ENCODE results near the gene COL28A1. TPM values are rescaled to one million over a fixed set of nuclear protein-coding genes. Genes with fewer than 3 reads are reported as not detected.

The COL28A1 gene
- total and polyA plus RNA-seq, 2 of the 13 experiments (the other 11 are each of a cell fraction or from before 2014, with no cell fraction given), result 0.07 to 0.15 TPM

GRCh38 chr7:7566651-7567611, 31.3 kb upstream of the COL28A1 start, which contains the start of gene MIOS (continued):
- TF ChIP-seq MNT (IDR thresholded peaks at IDR 0.05) (no peak), THAP7 (CRISPR knock-in tag; IDR thresholded peaks at IDR 0.05) (peak; percentile 54; the same call in 1 of the 2 replicates), BRF2 (CRISPR knock-in tag; IDR thresholded peaks at IDR 0.05) (peak; percentile 86), ZBTB21 (CRISPR knock-in tag; IDR thresholded peaks at IDR 0.05) (no peak), MXD3 (CRISPR knock-in tag; IDR thresholded peaks at IDR 0.05) (peak; percentile 37; the same call in 1 of the 2 replicates), POLR2AphosphoS5 (IDR thresholded peaks at IDR 0.05; ENCODE audit: low read depth, low read length) (peak; percentile 56), ZNF543 (CRISPR knock-in tag; IDR thresholded peaks at IDR 0.05) (0 out of 2 replicates have a peak, but pooled peaks have one; percentile 28), ZSCAN29 (CRISPR knock-in tag; conservative IDR thresholded peaks at IDR 0.05) (peak; percentile 69; the same call in 1 of the 2 replicates), NFIB (CRISPR knock-in tag; IDR thresholded peaks at IDR 0.05; ENCODE audit: borderline replicate concordance) (no peak), ZNF605 (CRISPR knock-in tag; IDR thresholded peaks at IDR 0.05) (no peak; the same call in 1 of the 2 replicates), AGO2 (optimal IDR thresholded peaks at IDR 0.05; ENCODE audit: low read depth, low read length) (peak; percentile 68), ARID5B (CRISPR knock-in tag; IDR thresholded peaks at IDR 0.05) (peak; percentile 58; the same call in 1 of the 2 replicates), SRSF9 (IDR thresholded peaks at IDR 0.05; ENCODE audit: borderline replicate concordance, insufficient read depth, low read depth, low read length, poor library complexity, severe bottlenecking) (no peak), JUND (CRISPR knock-in tag; IDR thresholded peaks at IDR 0.05) (no peak), ISX (CRISPR knock-in tag; conservative IDR thresholded peaks at IDR 0.05) (no peak), TFDP2 (CRISPR knock-in tag; IDR thresholded peaks at IDR 0.05) (peak; percentile 49; the same call in 1 of the 2 replicates), ZNF546 (CRISPR knock-in tag; conservative IDR thresholded peaks at IDR 0.05) (no peak), ZNF558 (CRISPR knock-in tag; IDR thresholded peaks at IDR 0.05; ENCODE audit: borderline replicate concordance) (peak; percentile 75; the same call in 1 of the 2 replicates)

All from HepG2 (cell line).